IMR-90 (cell line): ENCODE data around the gene ARSA.

Source experiments
- CTCF ChIP-seq: conservative IDR thresholded peaks from 2 replicates; pipeline ENCODE4 v1.5.1; 2012; ENCODE audit warnings: mild to moderate bottlenecking, low read depth, low read length, improper control_type of control experiment
- MXI1 ChIP-seq: IDR thresholded peaks from 2 replicates; pipeline ENCODE4 v1.6.1; 2012; ENCODE audit warnings: low read depth, mild to moderate bottlenecking, low read length, moderate library complexity, borderline replicate concordance
- POLR2A ChIP-seq: IDR thresholded peaks from 2 replicates; pipeline ENCODE4 v1.6.1; 2012; ENCODE audit warnings: mild to moderate bottlenecking, low read depth, low read length

GRCh38 chr22:50612168-50612527 is 15.8 kb downstream of the ARSA start:
- TF ChIP-seq CTCF (no peak), POLR2A (no peak), MXI1 (no peak)
